ENCODE data around the gene WASF3.

- TF ChIP-seq, protein P1, sequence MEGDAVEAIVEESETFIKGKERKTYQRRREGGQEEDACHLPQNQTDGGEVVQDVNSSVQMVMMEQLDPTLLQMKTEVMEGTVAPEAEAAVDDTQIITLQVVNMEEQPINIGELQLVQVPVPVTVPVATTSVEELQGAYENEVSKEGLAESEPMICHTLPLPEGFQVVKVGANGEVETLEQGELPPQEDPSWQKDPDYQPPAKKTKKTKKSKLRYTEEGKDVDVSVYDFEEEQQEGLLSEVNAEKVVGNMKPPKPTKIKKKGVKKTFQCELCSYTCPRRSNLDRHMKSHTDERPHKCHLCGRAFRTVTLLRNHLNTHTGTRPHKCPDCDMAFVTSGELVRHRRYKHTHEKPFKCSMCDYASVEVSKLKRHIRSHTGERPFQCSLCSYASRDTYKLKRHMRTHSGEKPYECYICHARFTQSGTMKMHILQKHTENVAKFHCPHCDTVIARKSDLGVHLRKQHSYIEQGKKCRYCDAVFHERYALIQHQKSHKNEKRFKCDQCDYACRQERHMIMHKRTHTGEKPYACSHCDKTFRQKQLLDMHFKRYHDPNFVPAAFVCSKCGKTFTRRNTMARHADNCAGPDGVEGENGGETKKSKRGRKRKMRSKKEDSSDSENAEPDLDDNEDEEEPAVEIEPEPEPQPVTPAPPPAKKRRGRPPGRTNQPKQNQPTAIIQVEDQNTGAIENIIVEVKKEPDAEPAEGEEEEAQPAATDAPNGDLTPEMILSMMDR (conservative IDR thresholded peaks at IDR 0.05; ENCODE audit: low read depth, low read length), result no peak
- TF ChIP-seq EZH2 (IDR thresholded peaks at IDR 0.05; ENCODE audit: low read length, unreplicated experiment) (no peak), EZH2phosphoT487 (IDR thresholded peaks at IDR 0.05; ENCODE audit: borderline replicate concordance, low read length) (no peak)
Observed at GRCh38 chr13:26584713-26585112, 27.2 kb downstream of the WASF3 start.

All from PC-3 (cell line).